ENCODE results near the gene CPNE8.

- no peak for TF ChIP-seq MAX (IDR thresholded peaks at IDR 0.05)
- no peak for TF ChIP-seq RAD21 (IDR thresholded peaks at IDR 0.05; ENCODE audit: low read depth)
- no peak for TF ChIP-seq EP300 (IDR thresholded peaks at IDR 0.05; ENCODE audit: borderline replicate concordance)
- no peak for TF ChIP-seq REST (IDR thresholded peaks at IDR 0.05; ENCODE audit: low read depth)
- TF ChIP-seq NFIC (IDR thresholded peaks at IDR 0.05), result no peak
- no peak for TF ChIP-seq TEAD4 (IDR thresholded peaks at IDR 0.05)
- no peak for TF ChIP-seq EGR1 (IDR thresholded peaks at IDR 0.05)
- no peak for TF ChIP-seq CREB1 (IDR thresholded peaks at IDR 0.05; ENCODE audit: low read depth)
- no peak for TF ChIP-seq YY1 (IDR thresholded peaks at IDR 0.05; ENCODE audit: low read depth)
- no peak for TF ChIP-seq TAF1 (IDR thresholded peaks at IDR 0.05; ENCODE audit: low read depth)
- TF ChIP-seq USF1 (IDR thresholded peaks at IDR 0.05), result no peak
- no peak for TF ChIP-seq CEBPB (IDR thresholded peaks at IDR 0.05)
- TF ChIP-seq FOXM1 (IDR thresholded peaks at IDR 0.05; ENCODE audit: borderline replicate concordance, low read depth), result no peak
- TF ChIP-seq TCF12 (IDR thresholded peaks at IDR 0.05; ENCODE audit: low read depth), result no peak
Measured at GRCh38 chr12:38934686-38935085, 29.3 kb upstream of the CPNE8 start.

Data from Ishikawa (cell line).